DOHH2 (cell line): ENCODE data around the gene LUZP1.

Experiments used
- CTCF ChIP-seq: fragments of 200-600 bp; sonication (generic); IDR thresholded peaks from one replicate; pipeline ENCODE4 v1.5.1; 2014; ENCODE audit warnings: antibody characterized with exemption, mild to moderate bottlenecking, low read depth, low read length; ENCODE audit not compliant: poor library complexity, severe bottlenecking
- EZH2phosphoT487 ChIP-seq: fragments of 200-600 bp; sonication (generic); IDR thresholded peaks from 2 replicates; pipeline ENCODE4 v1.6.1; 2017; ENCODE audit warnings: borderline replicate concordance, mild to moderate bottlenecking, antibody characterized with exemption, low read length, moderate library complexity, mixed read lengths

DNA sequence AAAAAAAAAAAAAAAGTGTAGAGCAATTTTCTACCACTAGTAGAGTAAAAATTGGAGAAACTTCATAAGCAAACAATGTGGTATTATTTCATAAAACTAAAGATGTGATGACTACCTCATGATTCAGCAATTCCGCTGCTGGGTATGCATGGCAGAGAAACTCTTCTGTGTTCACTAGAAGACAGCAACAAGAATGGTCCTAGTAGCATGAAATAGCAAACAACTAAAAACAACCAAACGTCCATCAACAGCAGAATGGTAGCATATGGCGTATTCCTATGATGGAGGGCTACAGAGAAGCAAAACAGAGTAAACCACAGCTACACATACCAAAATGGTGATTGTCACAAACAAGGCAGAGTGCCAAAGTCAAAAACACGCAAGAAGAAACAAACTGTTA lies 29.7 kb upstream of the LUZP1 start:
- TF ChIP-seq CTCF = no peak
- no peak for TF ChIP-seq EZH2phosphoT487
